ENCODE data around the gene FBXL14.

- TF ChIP-seq CTCF (IDR thresholded peaks at IDR 0.05; ENCODE audit: low read depth, low read length) (no peak), POLR2A (IDR thresholded peaks at IDR 0.05; ENCODE audit: extremely low read depth, insufficient read length) (no peak)
Observed at GRCh38 chr12:1575408-1576401, 18.7 kb downstream of the FBXL14 start.
